CD14-positive monocyte (primary cell): ENCODE measurements around the gene GLT8D1. TPM values are rescaled to one million over a fixed set of nuclear protein-coding genes. Genes with fewer than 3 reads are reported as not detected.
A peak's percentile ranks its signal among the peaks of the same experiment; 100 is the strongest.

ENCODE experiments used
- DNase-seq, 3 donors: peaks; one replicate each; pipeline ENCODE4 v3.0.0-alpha.2; 2011 to 2022
- H2AFZ ChIP-seq: 2 replicates; pipeline ENCODE4 v1.6.0; 2012; ENCODE audit warnings: mild to moderate bottlenecking, low read depth, low read length, inconsistent platforms; ENCODE audit not compliant: insufficient read depth, poor library complexity, severe bottlenecking
- H3K27ac ChIP-seq, 2 donors: 1 replicate in 1 of 2; 2 replicates in 1 of 2; pipeline ENCODE4 v1.5.1; 2012 to 2013; ENCODE audit warnings: low read length in 2 of 2, control low read depth in 1 of 2, inconsistent platforms in 1 of 2, low read depth in 1 of 2, mild to moderate bottlenecking in 1 of 2
- H3K27me3 ChIP-seq, 2 donors: one replicate each; pipeline versions ENCODE4 v1.6.0 to v1.6.1; 2011 to 2013; ENCODE audit warnings: low read length in 2 of 2; ENCODE audit not compliant: control insufficient read depth in 2 of 2, insufficient read depth in 2 of 2
- H3K36me3 ChIP-seq, 2 donors: replicated peaks in 1 of 2; 1 replicate in 1 of 2; 2 replicates in 1 of 2; pipeline versions ENCODE4 v1.5.1 to v1.6.1; 2012 to 2013; ENCODE audit warnings: low read length in 2 of 2, control low read depth in 1 of 2, inconsistent platforms in 1 of 2, mild to moderate bottlenecking in 1 of 2; ENCODE audit not compliant: insufficient read depth in 2 of 2, control insufficient read depth in 1 of 2
- H3K4me1 ChIP-seq, 2 donors: 1 replicate in 1 of 2; 2 replicates in 1 of 2; pipeline versions ENCODE4 v1.5.1 to v1.6.1; 2012 to 2013; ENCODE audit warnings: low read length in 2 of 2, control low read depth in 1 of 2, inconsistent platforms in 1 of 2, mild to moderate bottlenecking in 1 of 2, moderate library complexity in 1 of 2; ENCODE audit not compliant: insufficient read depth in 2 of 2, control insufficient read depth in 1 of 2
- H3K4me2 ChIP-seq: replicated peaks from 2 replicates; pipeline ENCODE3; 2012; ENCODE audit warnings: low read length, moderate library complexity, mild to moderate bottlenecking; ENCODE audit not compliant: poor library complexity, severe bottlenecking; ENCODE audit errors: extremely low read depth
- H3K4me3 ChIP-seq, 3 experiments: fragments of 200-600 bp in 1 of 3; sonication (generic) in 1 of 3; replicated peaks in 1 of 3; 1 replicate in 2 of 3; 2 replicates in 1 of 3; pipeline ENCODE4 v1.5.1; 2011 to 2013; ENCODE audit warnings: low read length in 3 of 3, mild to moderate bottlenecking in 3 of 3, control low read depth in 2 of 3, low read depth in 2 of 3, inconsistent platforms in 1 of 3, moderate library complexity in 1 of 3
- H3K79me2 ChIP-seq: 2 replicates; pipeline ENCODE4 v1.6.0; 2012; ENCODE audit warnings: mild to moderate bottlenecking, control low read depth, inconsistent platforms, low read length, moderate library complexity; ENCODE audit not compliant: insufficient read depth
- H3K9ac ChIP-seq: 2 replicates; pipeline ENCODE4 v1.6.0; 2017; ENCODE audit warnings: low read length, mild to moderate bottlenecking; ENCODE audit not compliant: insufficient read depth, poor library complexity, severe bottlenecking
- H3K9me3 ChIP-seq, 2 donors: replicated peaks in 1 of 2; 1 replicate in 1 of 2; 2 replicates in 1 of 2; pipeline versions ENCODE4 v1.5.1 to v1.6.1; 2012 to 2013; ENCODE audit warnings: low read length in 2 of 2, control low read depth in 1 of 2; ENCODE audit not compliant: control insufficient read depth in 1 of 2, insufficient read depth in 1 of 2
- H4K20me1 ChIP-seq: 2 replicates; pipeline ENCODE4 v1.6.0; 2012; ENCODE audit warnings: mild to moderate bottlenecking, low read length, control low read depth, moderate library complexity; ENCODE audit not compliant: insufficient read depth
- H3K27ac Mint-ChIP-seq, 7 donors: one replicate each; pipeline ENCODE4 v1.8.0; 2020; ENCODE audit warnings: mild to moderate bottlenecking in 7 of 7, mixed read lengths in 7 of 7, moderate library complexity in 6 of 7, inconsistent platforms in 2 of 7
- H3K27me3 Mint-ChIP-seq, 3 donors: one replicate each; pipeline ENCODE4 v1.8.0; 2021 to 2022; ENCODE audit warnings: low read depth in 3 of 3, mild to moderate bottlenecking in 3 of 3, mixed read lengths in 3 of 3, moderate library complexity in 3 of 3, inconsistent platforms in 1 of 3
- H3K36me3 Mint-ChIP-seq, 2 donors: one replicate each; pipeline ENCODE4 v1.8.0; 2020; ENCODE audit warnings: mixed read lengths in 2 of 2, inconsistent platforms in 1 of 2, mild to moderate bottlenecking in 1 of 2
- H3K4me1 Mint-ChIP-seq: one replicate; pipeline ENCODE4 v1.8.0; 2020; ENCODE audit warnings: mild to moderate bottlenecking, mixed read lengths
- H3K4me3 Mint-ChIP-seq, 2 donors: one replicate each; pipeline ENCODE4 v1.8.0; 2020; ENCODE audit warnings: mild to moderate bottlenecking in 2 of 2, mixed read lengths in 2 of 2, moderate library complexity in 1 of 2
- H3K9me3 Mint-ChIP-seq, 7 donors: one replicate each; pipeline ENCODE4 v1.8.0; 2020 to 2022; ENCODE audit warnings: mixed read lengths in 7 of 7, mild to moderate bottlenecking in 6 of 7, moderate library complexity in 6 of 7, inconsistent platforms in 2 of 7
- WGBS: methylation state at CpG from one replicate; pipeline ENCODE4 v1.1.5; 2013; ENCODE audit warnings: missing lambda C conversion rate; ENCODE audit not compliant: insufficient coverage; 5-methylcytosine and 5-hydroxymethylcytosine counted together
- intact Hi-C, 2 donors: fragments of 100-400 bp; cut with micrococcal nuclease; formaldehyde crosslinking; loops; one replicate each; pipeline versions ENCODE4 v1.15.0 to v1.15.1; 2023
- polyA plus RNA-seq, 3 donors: library from polyadenylated mRNA; depleted of rRNA in 1 of 3; unstranded in 2 of 3; stranded (reverse) in 1 of 3; fragments of 300-500 nt in 2 of 3; fragments of >200 nt in 1 of 3; fragmentation: Illumina TruSeq in 2 of 3; gene quantifications; 1 replicate in 2 of 3; 2 replicates in 1 of 3; pipeline ENCODE4 v1.2.3, GENCODE V29; 2012 to 2021
- TF ChIP-seq, protein P1 (sequence below): fragments of 200-600 bp; IDR thresholded peaks from one replicate; pipeline ENCODE4 v1.8.0; 2022; ENCODE audit warnings: antibody characterized with exemption, mild to moderate bottlenecking

Gene GLT8D1
- polyA plus RNA-seq, 3 donors: 27.3 to 34.8 (median 34.8) TPM

DNA sequence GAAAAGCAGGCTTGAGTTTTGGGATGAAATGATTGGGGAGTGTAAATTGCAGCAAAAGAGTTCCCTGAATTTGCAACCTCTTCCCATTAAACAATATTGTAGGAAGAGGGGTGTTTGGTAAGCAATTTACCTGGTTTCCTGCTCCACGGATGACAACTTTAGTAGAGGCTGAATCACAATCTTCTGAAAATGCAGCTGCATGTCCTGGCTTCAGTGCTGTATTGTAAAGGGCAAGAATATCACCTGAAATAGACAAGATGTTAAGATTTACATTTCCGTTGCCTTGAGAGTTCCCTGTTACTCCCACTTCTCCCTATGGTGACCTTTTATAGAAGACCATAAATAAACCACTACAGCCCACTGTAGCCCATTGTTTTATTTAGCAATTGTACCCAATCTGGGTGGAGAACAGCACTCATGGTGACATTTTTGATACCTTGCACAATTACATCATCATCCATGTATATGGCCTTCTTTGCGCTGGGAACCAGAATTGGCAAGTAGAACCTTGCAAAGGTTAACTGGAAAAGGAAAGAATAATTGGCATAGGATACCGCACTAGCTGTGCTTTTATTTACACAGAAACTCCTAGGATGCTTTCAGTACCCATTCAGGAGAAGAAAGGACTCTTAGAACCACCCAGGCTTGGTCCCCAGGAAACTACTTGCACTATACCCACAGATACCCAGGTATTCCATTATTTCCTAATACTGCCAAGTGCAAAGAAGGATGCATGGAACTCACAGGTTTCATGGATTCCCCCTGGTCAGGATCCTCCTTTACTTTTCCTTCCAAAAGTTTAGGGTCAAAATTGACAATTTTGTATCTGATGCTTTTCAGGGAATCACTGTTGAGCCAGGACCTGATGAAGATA lies 9.6 kb downstream of the GLT8D1 start:
- no peak for DNase-seq
- Histone ChIP-seq H3K27me3 (no peaks in the 10 kb centered on the region), H3K9me3 (no peaks in the 10 kb centered on the region), H3K27ac (no peak overlapping the region), H3K9ac (no peak overlapping the region), H4K20me1 (peaks cover 3% of the 10 kb centered on the region), H3K4me2 (no peak overlapping the region), H3K79me2 (no peaks in the 10 kb centered on the region), H3K4me1 (no peaks in the 10 kb centered on the region), H3K36me3 (peaks cover 67 to 92% of the 10 kb centered on the region in 2 donors), H2AFZ (no peak overlapping the region), H3K4me3 (no peak overlapping the region)
- H3K9me3 Mint-ChIP-seq: no peaks in the 10 kb centered on the region
- peaks cover 2% of the 10 kb centered on the region for H3K4me1 Mint-ChIP-seq
- H3K36me3 Mint-ChIP-seq: peaks cover 73 to 74% of the 10 kb centered on the region in 2 donors
- peaks cover 0 to 2% (median 0%) of the 10 kb centered on the region in 3 donors for H3K27me3 Mint-ChIP-seq
- no CpG with 5 or more reads among the region's 4 CpGs for WGBS
- intact Hi-C loops: no loop called here
- TF ChIP-seq, protein P1, sequence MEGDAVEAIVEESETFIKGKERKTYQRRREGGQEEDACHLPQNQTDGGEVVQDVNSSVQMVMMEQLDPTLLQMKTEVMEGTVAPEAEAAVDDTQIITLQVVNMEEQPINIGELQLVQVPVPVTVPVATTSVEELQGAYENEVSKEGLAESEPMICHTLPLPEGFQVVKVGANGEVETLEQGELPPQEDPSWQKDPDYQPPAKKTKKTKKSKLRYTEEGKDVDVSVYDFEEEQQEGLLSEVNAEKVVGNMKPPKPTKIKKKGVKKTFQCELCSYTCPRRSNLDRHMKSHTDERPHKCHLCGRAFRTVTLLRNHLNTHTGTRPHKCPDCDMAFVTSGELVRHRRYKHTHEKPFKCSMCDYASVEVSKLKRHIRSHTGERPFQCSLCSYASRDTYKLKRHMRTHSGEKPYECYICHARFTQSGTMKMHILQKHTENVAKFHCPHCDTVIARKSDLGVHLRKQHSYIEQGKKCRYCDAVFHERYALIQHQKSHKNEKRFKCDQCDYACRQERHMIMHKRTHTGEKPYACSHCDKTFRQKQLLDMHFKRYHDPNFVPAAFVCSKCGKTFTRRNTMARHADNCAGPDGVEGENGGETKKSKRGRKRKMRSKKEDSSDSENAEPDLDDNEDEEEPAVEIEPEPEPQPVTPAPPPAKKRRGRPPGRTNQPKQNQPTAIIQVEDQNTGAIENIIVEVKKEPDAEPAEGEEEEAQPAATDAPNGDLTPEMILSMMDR: no peak
- no peak overlapping the region for H3K4me3 Mint-ChIP-seq
- H3K27ac Mint-ChIP-seq: peak overlapping the region in 1 of 7 donors; percentile 20

DNA sequence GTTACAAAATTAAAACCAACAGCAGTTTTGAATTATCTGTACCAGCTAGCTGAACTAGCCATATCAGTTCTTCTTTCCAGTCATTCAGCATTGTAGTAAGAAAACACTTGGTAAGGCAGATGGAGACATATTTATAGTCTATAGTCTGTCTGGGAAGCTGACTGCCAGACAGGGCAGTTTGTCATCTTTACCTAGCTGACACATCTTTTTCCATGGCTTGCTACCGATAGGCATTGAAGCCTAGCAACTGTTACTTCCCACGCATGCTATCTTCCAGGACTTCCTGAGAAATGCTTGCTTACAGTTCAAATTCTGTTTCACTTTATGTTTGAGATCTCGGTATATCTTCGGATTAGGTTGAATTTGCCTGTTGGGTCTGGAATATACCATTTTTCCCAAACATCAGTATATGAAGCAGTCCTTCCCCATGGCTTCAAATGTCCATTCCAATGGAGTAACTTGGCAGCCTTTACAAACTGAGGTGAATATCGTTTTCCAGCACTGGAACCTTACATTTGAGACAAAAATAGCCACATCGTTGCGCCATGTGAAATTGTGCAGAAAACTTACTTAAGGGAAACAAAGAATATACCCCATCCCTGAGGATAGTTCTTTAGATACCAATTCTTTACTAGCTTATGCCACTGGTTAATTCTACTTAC lies 10.9 kb downstream of the GLT8D1 start:
- no peaks in the 10 kb centered on the region for H3K9me3 Mint-ChIP-seq
- H3K36me3 Mint-ChIP-seq: peaks cover 82 to 83% of the 10 kb centered on the region in 2 donors
- H3K4me3 Mint-ChIP-seq: no peak overlapping the region
- H3K4me1 Mint-ChIP-seq: peaks cover 2% of the 10 kb centered on the region
- Histone ChIP-seq H2AFZ (no peak overlapping the region), H3K36me3 (peaks cover 79 to 100% of the 10 kb centered on the region in 2 donors), H3K4me1 (no peaks in the 10 kb centered on the region), H3K9ac (no peak overlapping the region), H3K27ac (no peak overlapping the region), H3K4me3 (no peak overlapping the region), H3K79me2 (no peaks in the 10 kb centered on the region), H4K20me1 (peaks cover 3% of the 10 kb centered on the region), H3K27me3 (no peaks in the 10 kb centered on the region), H3K4me2 (no peak overlapping the region), H3K9me3 (no peaks in the 10 kb centered on the region)
- TF ChIP-seq, protein P1: no peak
- H3K27me3 Mint-ChIP-seq: peaks cover 0 to 2% (median 0%) of the 10 kb centered on the region in 3 donors
- WGBS: 100% methylated on average over 2 of the region's 7 CpGs
- no peak overlapping the region for H3K27ac Mint-ChIP-seq
- intact Hi-C loops: no loop called here
- DNase-seq: no peak
